Measurements from ENCODE around the gene TRIM39.

GRCh38 chr6:30321692-30322388, 4.9 kb upstream of the TRIM39 start:
- TF ChIP-seq, protein P1, sequence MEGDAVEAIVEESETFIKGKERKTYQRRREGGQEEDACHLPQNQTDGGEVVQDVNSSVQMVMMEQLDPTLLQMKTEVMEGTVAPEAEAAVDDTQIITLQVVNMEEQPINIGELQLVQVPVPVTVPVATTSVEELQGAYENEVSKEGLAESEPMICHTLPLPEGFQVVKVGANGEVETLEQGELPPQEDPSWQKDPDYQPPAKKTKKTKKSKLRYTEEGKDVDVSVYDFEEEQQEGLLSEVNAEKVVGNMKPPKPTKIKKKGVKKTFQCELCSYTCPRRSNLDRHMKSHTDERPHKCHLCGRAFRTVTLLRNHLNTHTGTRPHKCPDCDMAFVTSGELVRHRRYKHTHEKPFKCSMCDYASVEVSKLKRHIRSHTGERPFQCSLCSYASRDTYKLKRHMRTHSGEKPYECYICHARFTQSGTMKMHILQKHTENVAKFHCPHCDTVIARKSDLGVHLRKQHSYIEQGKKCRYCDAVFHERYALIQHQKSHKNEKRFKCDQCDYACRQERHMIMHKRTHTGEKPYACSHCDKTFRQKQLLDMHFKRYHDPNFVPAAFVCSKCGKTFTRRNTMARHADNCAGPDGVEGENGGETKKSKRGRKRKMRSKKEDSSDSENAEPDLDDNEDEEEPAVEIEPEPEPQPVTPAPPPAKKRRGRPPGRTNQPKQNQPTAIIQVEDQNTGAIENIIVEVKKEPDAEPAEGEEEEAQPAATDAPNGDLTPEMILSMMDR (IDR thresholded peaks at IDR 0.05) = no peak
- no peak for TF ChIP-seq POLR2A (IDR thresholded peaks at IDR 0.05)
- TF ChIP-seq POLR2AphosphoS5 (IDR thresholded peaks at IDR 0.05) = no peak
- TF ChIP-seq EP300 (IDR thresholded peaks at IDR 0.05) = no peak
